Forelimb muscle (tissue), 1 donor: Measurements from ENCODE around the gene PFDN6. TPM values are rescaled to one million over a fixed set of nuclear protein-coding genes. Genes with fewer than 3 reads are reported as not detected.
"Not testable (repeated sequence)": the region's sequence is repeated elsewhere in the genome, so short reads cannot be mapped to it uniquely, and the experiment has no call there.

Experiments
- DNase-seq: peaks from one replicate; pipeline ENCODE4 v3.0.0-alpha.2; 2013; ENCODE audit warnings: low read depth
- polyA plus RNA-seq: library from polyadenylated mRNA; unstranded; fragments of 120-200 nt; gene quantifications from one replicate; pipeline ENCODE4 v1.2.1, GENCODE V29; 2013; ENCODE audit not compliant: insufficient read length

PFDN6 gene
- 43.7 TPM for polyA plus RNA-seq

GRCh38 chr6:33288921-33289783 lies at the start of gene PFDN6, which contains the start of gene WDR46:
TSS of gene PFDN6 (plus strand) at chr6:33289601. CDS start at chr6:33289857, 256 bp downstream.
TSS of gene WDR46 (minus strand) at chr6:33289239. CDS start at chr6:33289170, 69 bp downstream.
- DNase-seq = peak; percentile 95

GRCh38 chr6:33241968-33242367 lies 47.4 kb upstream of the PFDN6 start:
- DNase-seq = no peak

- DNase-seq = no peak
These were observed 45.9 kb upstream of the PFDN6 start for GRCh38 chr6:33243476-33243875.

GRCh38 chr6:33247977-33248642 lies 41.3 kb upstream of the PFDN6 start:
- peak; percentile 79 for DNase-seq

- no peak for DNase-seq
These were observed 40.8 kb upstream of the PFDN6 start for GRCh38 chr6:33248643-33248931.

GRCh38 chr6:33248932-33249731 lies 40.3 kb upstream of the PFDN6 start:
- peak; percentile 98 for DNase-seq

- no peak for DNase-seq
These were observed 39.4 kb upstream of the PFDN6 start for GRCh38 chr6:33249732-33250630.

GRCh38 chr6:33250731-33251130 lies 38.7 kb upstream of the PFDN6 start:
- no peak for DNase-seq

GRCh38 chr6:33251395-33252012 lies 37.9 kb upstream of the PFDN6 start:
- no peak for DNase-seq

GRCh38 chr6:33252759-33253158 lies 36.6 kb upstream of the PFDN6 start:
- no peak for DNase-seq

- no peak for DNase-seq
These were observed 34.8 kb upstream of the PFDN6 start for GRCh38 chr6:33254591-33254990.

GRCh38 chr6:33259032-33259431 lies 30.4 kb upstream of the PFDN6 start:
- no peak for DNase-seq

- not testable (repeated sequence) for DNase-seq
These were observed 26.9 kb upstream of the PFDN6 start for GRCh38 chr6:33262490-33262889.

- no peak for DNase-seq
These were observed 25.4 kb upstream of the PFDN6 start for GRCh38 chr6:33264015-33264414.

GRCh38 chr6:33271117-33271467 lies 18.3 kb upstream of the PFDN6 start:
- no peak for DNase-seq

- DNase-seq = peak; percentile 99
These were observed 17.7 kb upstream of the PFDN6 start, which contains the start of the genes RPS18 and VPS52 for GRCh38 chr6:33271468-33272274. TSS of gene RPS18 (plus strand) at chr6:33272075. CDS start at chr6:33272120, 45 bp downstream. TSS of gene VPS52 (minus strand) at chr6:33271876. CDS start at chr6:33271675, 201 bp downstream.

- no peak for DNase-seq
These were observed 16.9 kb upstream of the PFDN6 start for GRCh38 chr6:33272275-33273128.

GRCh38 chr6:33273129-33273923 lies 16.1 kb upstream of the PFDN6 start:
- DNase-seq = no peak
